A549 (cell line): ENCODE measurements around the gene ANTKMT.
"Not testable (repeated sequence)": the region's sequence is repeated elsewhere in the genome, so short reads cannot be mapped to it uniquely, and the experiment has no call there.

Source experiments
- CEBPB ChIP-seq, 2 experiments: fragments of >200 bp in 1 of 2; sonication (Bioruptor Twin) in 1 of 2; formaldehyde crosslinking in 1 of 2; IDR thresholded peaks; 2 replicates each; pipeline ENCODE4 v1.6.1; 2012 to 2016
- CHD2 ChIP-seq: fragments of 150-350 bp; IDR thresholded peaks from 2 replicates; pipeline ENCODE4 v1.6.1; 2014; ENCODE audit warnings: low read length; ENCODE audit not compliant: partially characterized antibody
- CHD4 ChIP-seq: fragments of 200-600 bp; sonication (generic); IDR thresholded peaks from 2 replicates; pipeline ENCODE4 v1.6.1; 2016; ENCODE audit warnings: antibody characterized with exemption, mild to moderate bottlenecking, borderline replicate concordance
- EHMT2 ChIP-seq: fragments of 200-600 bp; sonication (generic); IDR thresholded peaks from 2 replicates; pipeline ENCODE4 v1.6.1; 2016; ENCODE audit warnings: antibody characterized with exemption, low read depth, mild to moderate bottlenecking, moderate library complexity
- MYC ChIP-seq: IDR thresholded peaks from 2 replicates; pipeline ENCODE4 v1.6.1; 2012; ENCODE audit warnings: mild to moderate bottlenecking, inconsistent platforms, low read length, improper control_type of control experiment, borderline replicate concordance
- POLR2A ChIP-seq: IDR thresholded peaks from 2 replicates; pipeline ENCODE4 v1.6.1; 2012; ENCODE audit warnings: mild to moderate bottlenecking, low read length
- RAD21 ChIP-seq, 2 experiments: fragments of >200 bp in 1 of 2; sonication (Bioruptor Twin) in 1 of 2; formaldehyde crosslinking in 1 of 2; IDR thresholded peaks in 1 of 2; conservative IDR thresholded peaks in 1 of 2; 2 replicates in 1 of 2; 3 replicates in 1 of 2; pipeline ENCODE4 v1.6.1; 2012 to 2018; ENCODE audit warnings: inconsistent platforms in 1 of 2
- SMC3 ChIP-seq: fragments of >200 bp; sonication (Bioruptor Twin); formaldehyde crosslinking; IDR thresholded peaks from 3 replicates; pipeline ENCODE4 v1.6.1; 2018; ENCODE audit warnings: inconsistent platforms
- TF ChIP-seq, protein P1 (sequence below): IDR thresholded peaks from 2 replicates; pipeline ENCODE4 v1.6.1; 2012
- TF ChIP-seq, protein P2 (sequence below): fragments of >200 bp; sonication (Bioruptor Twin); formaldehyde crosslinking; IDR thresholded peaks from 3 replicates; pipeline ENCODE4 v1.5.1; 2016
- TF ChIP-seq, protein P3 (sequence below): IDR thresholded peaks from 2 replicates; pipeline ENCODE4 v1.6.1; 2012
- TF ChIP-seq, protein P4 (sequence below): fragments of 150-350 bp; IDR thresholded peaks from 2 replicates; pipeline ENCODE4 v1.6.1; 2014; ENCODE audit warnings: low read depth, mild to moderate bottlenecking, low read length

DNA sequence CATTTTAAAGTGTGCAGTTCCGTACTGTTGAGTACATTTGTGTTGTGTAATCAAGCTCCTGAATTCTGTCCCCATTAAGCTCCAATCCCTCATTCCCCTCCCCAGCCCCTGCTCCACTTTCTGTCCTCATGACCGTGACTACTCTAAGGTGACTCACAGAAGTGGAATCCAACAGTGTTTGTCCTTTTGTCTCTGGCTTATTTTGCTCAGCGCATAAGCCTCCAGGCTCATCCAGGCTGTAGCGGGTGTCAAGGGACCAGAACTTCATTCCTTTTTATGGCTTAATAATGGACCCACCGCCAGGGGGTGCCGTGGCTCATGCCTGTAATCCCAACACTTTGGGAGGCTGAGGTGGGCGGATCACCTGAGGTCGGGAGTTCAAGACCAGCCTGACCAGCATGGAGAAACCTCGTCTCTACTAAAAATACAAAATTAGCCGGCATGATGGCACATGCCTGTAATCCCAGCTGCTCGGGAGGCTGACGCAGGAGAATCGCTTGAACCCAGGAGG is 8.2 kb upstream of the ANTKMT start:
- TF ChIP-seq, protein P1, sequence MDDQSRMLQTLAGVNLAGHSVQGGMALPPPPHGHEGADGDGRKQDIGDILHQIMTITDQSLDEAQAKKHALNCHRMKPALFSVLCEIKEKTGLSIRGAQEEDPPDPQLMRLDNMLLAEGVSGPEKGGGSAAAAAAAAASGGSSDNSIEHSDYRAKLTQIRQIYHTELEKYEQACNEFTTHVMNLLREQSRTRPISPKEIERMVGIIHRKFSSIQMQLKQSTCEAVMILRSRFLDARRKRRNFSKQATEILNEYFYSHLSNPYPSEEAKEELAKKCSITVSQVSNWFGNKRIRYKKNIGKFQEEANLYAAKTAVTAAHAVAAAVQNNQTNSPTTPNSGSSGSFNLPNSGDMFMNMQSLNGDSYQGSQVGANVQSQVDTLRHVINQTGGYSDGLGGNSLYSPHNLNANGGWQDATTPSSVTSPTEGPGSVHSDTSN: not testable (repeated sequence)
- TF ChIP-seq CHD4, EHMT2, CHD2, MYC, POLR2A: not testable (repeated sequence)
- TF ChIP-seq, protein P2, sequence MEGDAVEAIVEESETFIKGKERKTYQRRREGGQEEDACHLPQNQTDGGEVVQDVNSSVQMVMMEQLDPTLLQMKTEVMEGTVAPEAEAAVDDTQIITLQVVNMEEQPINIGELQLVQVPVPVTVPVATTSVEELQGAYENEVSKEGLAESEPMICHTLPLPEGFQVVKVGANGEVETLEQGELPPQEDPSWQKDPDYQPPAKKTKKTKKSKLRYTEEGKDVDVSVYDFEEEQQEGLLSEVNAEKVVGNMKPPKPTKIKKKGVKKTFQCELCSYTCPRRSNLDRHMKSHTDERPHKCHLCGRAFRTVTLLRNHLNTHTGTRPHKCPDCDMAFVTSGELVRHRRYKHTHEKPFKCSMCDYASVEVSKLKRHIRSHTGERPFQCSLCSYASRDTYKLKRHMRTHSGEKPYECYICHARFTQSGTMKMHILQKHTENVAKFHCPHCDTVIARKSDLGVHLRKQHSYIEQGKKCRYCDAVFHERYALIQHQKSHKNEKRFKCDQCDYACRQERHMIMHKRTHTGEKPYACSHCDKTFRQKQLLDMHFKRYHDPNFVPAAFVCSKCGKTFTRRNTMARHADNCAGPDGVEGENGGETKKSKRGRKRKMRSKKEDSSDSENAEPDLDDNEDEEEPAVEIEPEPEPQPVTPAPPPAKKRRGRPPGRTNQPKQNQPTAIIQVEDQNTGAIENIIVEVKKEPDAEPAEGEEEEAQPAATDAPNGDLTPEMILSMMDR: peak; percentile 68
- TF ChIP-seq CEBPB (IDR thresholded peaks at IDR 0.05): peak; percentile 89 to 91
- peak; percentile 45; the same call in 2 of the 3 replicates for TF ChIP-seq SMC3
- TF ChIP-seq, protein P3, sequence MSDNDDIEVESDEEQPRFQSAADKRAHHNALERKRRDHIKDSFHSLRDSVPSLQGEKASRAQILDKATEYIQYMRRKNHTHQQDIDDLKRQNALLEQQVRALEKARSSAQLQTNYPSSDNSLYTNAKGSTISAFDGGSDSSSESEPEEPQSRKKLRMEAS: peak; percentile 80
- TF ChIP-seq RAD21 (conservative IDR thresholded peaks at IDR 0.05 in 1 of 2, IDR thresholded peaks at IDR 0.05 in 1 of 2): peak; percentile 46 to 52; a peak in 4 of 5 replicates
- TF ChIP-seq, protein P4, sequence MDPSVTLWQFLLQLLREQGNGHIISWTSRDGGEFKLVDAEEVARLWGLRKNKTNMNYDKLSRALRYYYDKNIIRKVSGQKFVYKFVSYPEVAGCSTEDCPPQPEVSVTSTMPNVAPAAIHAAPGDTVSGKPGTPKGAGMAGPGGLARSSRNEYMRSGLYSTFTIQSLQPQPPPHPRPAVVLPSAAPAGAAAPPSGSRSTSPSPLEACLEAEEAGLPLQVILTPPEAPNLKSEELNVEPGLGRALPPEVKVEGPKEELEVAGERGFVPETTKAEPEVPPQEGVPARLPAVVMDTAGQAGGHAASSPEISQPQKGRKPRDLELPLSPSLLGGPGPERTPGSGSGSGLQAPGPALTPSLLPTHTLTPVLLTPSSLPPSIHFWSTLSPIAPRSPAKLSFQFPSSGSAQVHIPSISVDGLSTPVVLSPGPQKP: not testable (repeated sequence)
